IMR-90 (cell line): ENCODE data around the gene DLEU7. TPM values are rescaled to one million over a fixed set of nuclear protein-coding genes. Genes with fewer than 3 reads are reported as not detected.

ENCODE experiments used
- ATAC-seq: fragments of 200-7000 bp; cut with Tn5 transposase; 2 replicates; pipeline ENCODE4 v1.9.1; 2020; ENCODE audit warnings: low read depth, mild to moderate bottlenecking, moderate library complexity
- BruUV-seq: library from RNA; stranded (reverse); fragments of 400-500 nt; replicated peaks from 2 replicates; lab custom pipeline; 2021; lab: Mats Ljungman, UMichigan
- CTCF ChIA-PET: fragments of 300-600 bp; formaldehyde crosslinking; extraction: SDS; loops from one replicate; lab custom pipeline; 2021; ENCODE audit warnings: antibody characterized with exemption; lab: Yijun Ruan, JAX
- POLR2A ChIA-PET: fragments of 300-600 bp; sonication (Branson Sonifier 250); formaldehyde crosslinking; loops from one replicate; lab custom pipeline; 2022; ENCODE audit warnings: antibody characterized with exemption; ENCODE audit not compliant: unreplicated experiment; lab: Charles Lee
- DNase-seq: peaks from one replicate; pipeline ENCODE4 v3.0.0; 2013
- H2AFZ ChIP-seq: replicated peaks from 2 replicates; pipeline ENCODE3; 2013; ENCODE audit warnings: low read length, mild to moderate bottlenecking; ENCODE audit not compliant: poor library complexity
- H2AK5ac ChIP-seq: 2 replicates; pipeline ENCODE4 v1.6.1; 2013; ENCODE audit warnings: low read depth, low read length, inconsistent platforms
- H2AK9ac ChIP-seq: replicated peaks from 2 replicates; pipeline ENCODE3; 2013; ENCODE audit warnings: mild to moderate bottlenecking, low read depth, low read length, moderate library complexity; ENCODE audit not compliant: poor library complexity
- H2BK120ac ChIP-seq: 2 replicates; pipeline ENCODE4 v1.6.1; 2013; ENCODE audit warnings: low read depth, low read length, inconsistent platforms
- H2BK15ac ChIP-seq: 3 replicates; pipeline ENCODE4 v1.6.1; 2013; ENCODE audit warnings: low read depth, low read length, inconsistent platforms
- H2BK20ac ChIP-seq: 2 replicates; pipeline ENCODE4 v1.6.1; 2013; ENCODE audit warnings: low read depth, mild to moderate bottlenecking, inconsistent platforms, low read length, moderate library complexity
- H2BK5ac ChIP-seq: 2 replicates; pipeline ENCODE4 v1.6.1; 2013; ENCODE audit warnings: mild to moderate bottlenecking, low read depth, low read length, inconsistent platforms; ENCODE audit not compliant: poor library complexity, severe bottlenecking
- H3K14ac ChIP-seq: replicated peaks from 2 replicates; pipeline ENCODE4 v1.6.1; 2013; ENCODE audit warnings: low read depth, low read length, inconsistent platforms
- H3K18ac ChIP-seq: 2 replicates; pipeline ENCODE4 v1.6.1; 2013; ENCODE audit warnings: low read depth, low read length, control low read depth
- H3K23ac ChIP-seq: 2 replicates; pipeline ENCODE4 v1.6.1; 2013; ENCODE audit warnings: low read depth, low read length, inconsistent platforms
- H3K27ac ChIP-seq: 2 replicates; pipeline ENCODE4 v1.5.1; 2013; ENCODE audit warnings: mild to moderate bottlenecking, control low read depth, low read length; ENCODE audit not compliant: insufficient read depth
- H3K27me3 ChIP-seq: 2 replicates; pipeline ENCODE4 v1.6.1; 2013; ENCODE audit warnings: low read length; ENCODE audit not compliant: control insufficient read depth, insufficient read depth
- H3K36me3 ChIP-seq: 2 replicates; pipeline ENCODE4 v1.6.1; 2013; ENCODE audit warnings: low read length, mixed read lengths; ENCODE audit not compliant: control insufficient read depth, insufficient read depth
- H3K4ac ChIP-seq: 2 replicates; pipeline ENCODE4 v1.6.1; 2013; ENCODE audit warnings: low read depth, low read length, inconsistent platforms
- H3K4me1 ChIP-seq: 2 replicates; pipeline ENCODE4 v1.6.1; 2013; ENCODE audit warnings: low read length, mixed read lengths; ENCODE audit not compliant: control insufficient read depth, insufficient read depth
- H3K4me2 ChIP-seq: 2 replicates; pipeline ENCODE4 v1.6.1; 2013; ENCODE audit warnings: low read depth, mild to moderate bottlenecking, control low read depth, low read length, moderate library complexity
- H3K4me3 ChIP-seq: 2 replicates; pipeline ENCODE4 v1.5.1; 2013; ENCODE audit warnings: low read depth, mild to moderate bottlenecking, control low read depth, low read length, moderate library complexity; ENCODE audit not compliant: insufficient read depth
- H3K56ac ChIP-seq: 2 replicates; pipeline ENCODE4 v1.6.1; 2013; ENCODE audit warnings: low read length, inconsistent platforms; ENCODE audit not compliant: insufficient read depth; ENCODE audit errors: extremely low read depth
- H3K79me1 ChIP-seq, 2 experiments: 2 replicates each; pipeline ENCODE4 v1.6.1; 2013; ENCODE audit warnings: low read length in 2 of 2, inconsistent platforms in 1 of 2, low read depth in 1 of 2
- H3K9ac ChIP-seq: 2 replicates; pipeline ENCODE4 v1.6.1; 2013; ENCODE audit warnings: low read depth, low read length, control low read depth
- H3K9me1 ChIP-seq: 2 replicates; pipeline ENCODE4 v1.6.1; 2013; ENCODE audit warnings: low read length, inconsistent platforms; ENCODE audit not compliant: insufficient read depth
- H3K9me3 ChIP-seq: 2 replicates; pipeline ENCODE4 v1.6.1; 2013; ENCODE audit warnings: low read length; ENCODE audit not compliant: control insufficient read depth, insufficient read depth
- H4K20me1 ChIP-seq: 2 replicates; pipeline ENCODE4 v1.6.1; 2013; ENCODE audit warnings: low read length, inconsistent platforms; ENCODE audit not compliant: insufficient read depth
- H4K5ac ChIP-seq: 2 replicates; pipeline ENCODE4 v1.6.1; 2013; ENCODE audit warnings: mild to moderate bottlenecking, low read depth, low read length, control low read depth
- H4K8ac ChIP-seq, 2 experiments: 2 replicates each; pipeline ENCODE4 v1.6.1; 2013; ENCODE audit warnings: low read depth in 2 of 2, low read length in 2 of 2, control low read depth in 1 of 2, inconsistent platforms in 1 of 2
- H4K91ac ChIP-seq: 2 replicates; pipeline ENCODE4 v1.6.1; 2013; ENCODE audit warnings: low read depth, low read length, inconsistent platforms; ENCODE audit not compliant: insufficient read depth
- BHLHE40 ChIP-seq: fragments of 150-350 bp; IDR thresholded peaks from 2 replicates; pipeline ENCODE4 v1.6.1; 2016; ENCODE audit warnings: mild to moderate bottlenecking, low read depth, low read length
- CEBPB ChIP-seq: IDR thresholded peaks from 2 replicates; pipeline ENCODE4 v1.6.1; 2012; ENCODE audit warnings: low read depth, low read length, improper control_type of control experiment
- FOS ChIP-seq: fragments of 150-350 bp; IDR thresholded peaks from 2 replicates; pipeline ENCODE4 v1.6.1; 2016; ENCODE audit warnings: low read depth, low read length
- MAZ ChIP-seq: IDR thresholded peaks from 2 replicates; pipeline ENCODE4 v1.6.1; 2012; ENCODE audit warnings: low read depth, mild to moderate bottlenecking, low read length, improper control_type of control experiment, moderate library complexity, borderline replicate concordance
- MXI1 ChIP-seq: IDR thresholded peaks from 2 replicates; pipeline ENCODE4 v1.6.1; 2012; ENCODE audit warnings: low read depth, mild to moderate bottlenecking, low read length, moderate library complexity, borderline replicate concordance
- NFE2L2 ChIP-seq: fragments of 150-350 bp; IDR thresholded peaks from 2 replicates; pipeline ENCODE4 v1.6.1; 2016; ENCODE audit warnings: low read depth, mild to moderate bottlenecking, low read length
- POLR2A ChIP-seq: IDR thresholded peaks from 2 replicates; pipeline ENCODE4 v1.6.1; 2012; ENCODE audit warnings: mild to moderate bottlenecking, low read depth, low read length
- RAD21 ChIP-seq: IDR thresholded peaks from 2 replicates; pipeline ENCODE4 v1.6.1; 2012; ENCODE audit warnings: low read length, improper control_type of control experiment
- RCOR1 ChIP-seq: IDR thresholded peaks from 2 replicates; pipeline ENCODE4 v1.6.1; 2012; ENCODE audit warnings: mild to moderate bottlenecking, low read length, improper control_type of control experiment; ENCODE audit not compliant: insufficient replicate concordance
- SMC3 ChIP-seq: fragments of 150-350 bp; IDR thresholded peaks from 2 replicates; pipeline ENCODE4 v1.6.1; 2016; ENCODE audit warnings: low read depth, mild to moderate bottlenecking, antibody characterized with exemption, low read length, moderate library complexity
- WGBS, 2 experiments: methylation state at CpG; one replicate each; pipeline versions ENCODE4 v1.1.5 to v1.1.7; 2013; ENCODE audit warnings: missing lambda C conversion rate in 2 of 2; ENCODE audit not compliant: insufficient read length in 1 of 2; ENCODE audit errors: extremely low coverage in 2 of 2; 5-methylcytosine and 5-hydroxymethylcytosine counted together
- dilution Hi-C: fragments of 300-500 bp; cut with HindIII; formaldehyde crosslinking; loops from one replicate; pipeline ENCODE4 v1.14.3; 2018; ENCODE audit warnings: low sequenced_read_pairs; ENCODE audit not compliant: unreplicated experiment
- in situ Hi-C: fragments of 300-500 bp; cut with MboI; formaldehyde crosslinking; loops from 3 replicates; pipeline ENCODE4 v1.14.3; 2019; ENCODE audit warnings: low sequenced_read_pairs, inconsistent platforms, mixed read lengths
- intact Hi-C: fragments of 100-400 bp; cut with micrococcal nuclease; formaldehyde crosslinking; loops from 2 replicates; pipeline ENCODE4 v1.10.0; 2022
- polyA plus RNA-seq, 3 experiments: library from polyadenylated mRNA; depleted of rRNA; stranded (reverse); fragments of >200 nt; gene quantifications; 2 replicates each; pipeline ENCODE4 v1.2.3, GENCODE V29; 2012; ENCODE audit warnings: low replicate concordance in 1 of 3
- total RNA-seq: library from RNA; depleted of rRNA; stranded (reverse); fragments of >200 nt; gene quantifications from 2 replicates; pipeline ENCODE4 v1.2.3, GENCODE V29; 2012
- TF ChIP-seq, protein P1 (sequence below): fragments of 150-350 bp; IDR thresholded peaks from 2 replicates; pipeline ENCODE4 v1.6.1; 2016; ENCODE audit warnings: low read depth, mild to moderate bottlenecking, low read length, moderate library complexity, borderline replicate concordance
- TF ChIP-seq, protein P2 (sequence below): conservative IDR thresholded peaks from 2 replicates; pipeline ENCODE4 v1.5.1; 2012; ENCODE audit warnings: mild to moderate bottlenecking, low read depth, low read length, improper control_type of control experiment
- TF ChIP-seq, protein P3 (sequence below): fragments of 150-350 bp; IDR thresholded peaks from 2 replicates; pipeline ENCODE4 v1.6.1; 2017; ENCODE audit warnings: mild to moderate bottlenecking, antibody characterized with exemption, low read length, low read depth

DLEU7 gene
- total and polyA plus RNA-seq, 2 of the 4 experiments (the other 2 are of a cell fraction) = not detected

DNA sequence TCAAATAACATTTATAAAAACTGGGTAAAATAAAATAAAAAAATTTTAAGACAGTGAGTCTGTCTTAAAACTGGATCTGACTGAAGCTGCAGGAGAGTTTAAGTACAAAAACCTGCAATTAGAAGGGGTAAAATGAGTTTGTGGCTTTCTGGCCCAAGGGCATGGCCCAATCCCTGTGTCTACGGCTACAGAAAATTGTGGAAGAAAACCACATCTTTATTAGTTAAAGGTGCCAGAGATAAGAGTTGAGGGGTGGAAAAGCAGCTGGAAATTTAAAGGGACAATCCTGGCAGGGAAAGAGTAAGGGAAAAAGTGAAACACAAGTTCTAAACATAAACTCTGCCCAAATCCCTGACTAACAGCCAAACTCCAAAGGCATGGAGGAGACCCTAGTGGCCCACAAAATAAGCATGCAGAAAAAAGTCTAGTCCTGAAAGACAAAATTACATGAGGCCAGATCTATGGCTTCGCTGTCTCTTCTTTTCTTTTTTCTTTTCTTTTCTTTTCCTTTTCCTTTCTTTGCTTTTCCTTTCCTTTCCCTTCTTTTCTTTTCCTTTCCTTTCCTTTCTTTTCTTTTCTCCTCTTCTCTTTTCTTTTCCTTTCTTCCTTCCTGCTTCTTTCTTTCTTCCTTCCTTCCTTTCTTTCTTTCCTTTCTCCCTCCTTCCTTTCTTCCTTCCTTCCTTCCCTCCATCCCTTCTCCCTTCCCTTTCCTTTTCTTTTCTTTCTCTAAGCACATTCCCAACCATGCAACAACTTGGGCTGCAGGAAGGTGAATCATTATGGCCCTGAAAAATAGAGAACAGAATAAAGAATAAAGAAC lies 23.5 kb upstream of the DLEU7 start:
- no peaks in the 10 kb centered on the region for H3K4me1 ChIP-seq
- in situ Hi-C loops (no loop called here), dilution Hi-C loops (no loop called here), intact Hi-C loops (no loop called here)
- WGBS, 2 experiments = no CpG with 5 or more reads among the region's 2 CpGs
- ChIA-PET CTCF (no interaction called here), POLR2A (no interaction called here)
- no peak overlapping the region for H4K91ac ChIP-seq
- peaks cover 7% of the 10 kb centered on the region for H3K27me3 ChIP-seq
- H3K14ac ChIP-seq = no peak overlapping the region
- H2BK20ac ChIP-seq = no peak overlapping the region
- H2BK15ac ChIP-seq = no peak overlapping the region
- no peak overlapping the region for H3K27ac ChIP-seq
- no peak overlapping the region for H2BK120ac ChIP-seq
- no TSS peak for BruUV-seq
- no peaks in the 10 kb centered on the region for H4K20me1 ChIP-seq
- no peak overlapping the region for H2AK9ac ChIP-seq
- no peak overlapping the region for H4K5ac ChIP-seq
- no peak overlapping the region for H3K56ac ChIP-seq
- no peaks in the 10 kb centered on the region for H3K79me1 ChIP-seq
- no peak overlapping the region for H4K8ac ChIP-seq
- no peak overlapping the region for H3K4ac ChIP-seq
- H3K4me2 ChIP-seq = no peak overlapping the region
- ATAC-seq = no peak
- DNase-seq = no peak
- no peaks in the 10 kb centered on the region for H3K9me3 ChIP-seq
- H3K9ac ChIP-seq = no peak overlapping the region
- no peaks in the 10 kb centered on the region for H3K9me1 ChIP-seq
- no peak overlapping the region for H3K23ac ChIP-seq
- no peaks in the 10 kb centered on the region for H3K36me3 ChIP-seq
- H2AFZ ChIP-seq = no peak overlapping the region
- H2BK5ac ChIP-seq = no peak overlapping the region
- TF ChIP-seq POLR2A (no peak), MXI1 (no peak), FOS (no peak), BHLHE40 (no peak), SMC3 (no peak), CEBPB (no peak), NFE2L2 (no peak), MAZ (no peak), RAD21 (no peak), RCOR1 (no peak)
- TF ChIP-seq, protein P1, sequence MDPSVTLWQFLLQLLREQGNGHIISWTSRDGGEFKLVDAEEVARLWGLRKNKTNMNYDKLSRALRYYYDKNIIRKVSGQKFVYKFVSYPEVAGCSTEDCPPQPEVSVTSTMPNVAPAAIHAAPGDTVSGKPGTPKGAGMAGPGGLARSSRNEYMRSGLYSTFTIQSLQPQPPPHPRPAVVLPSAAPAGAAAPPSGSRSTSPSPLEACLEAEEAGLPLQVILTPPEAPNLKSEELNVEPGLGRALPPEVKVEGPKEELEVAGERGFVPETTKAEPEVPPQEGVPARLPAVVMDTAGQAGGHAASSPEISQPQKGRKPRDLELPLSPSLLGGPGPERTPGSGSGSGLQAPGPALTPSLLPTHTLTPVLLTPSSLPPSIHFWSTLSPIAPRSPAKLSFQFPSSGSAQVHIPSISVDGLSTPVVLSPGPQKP = no peak
- TF ChIP-seq, protein P2, sequence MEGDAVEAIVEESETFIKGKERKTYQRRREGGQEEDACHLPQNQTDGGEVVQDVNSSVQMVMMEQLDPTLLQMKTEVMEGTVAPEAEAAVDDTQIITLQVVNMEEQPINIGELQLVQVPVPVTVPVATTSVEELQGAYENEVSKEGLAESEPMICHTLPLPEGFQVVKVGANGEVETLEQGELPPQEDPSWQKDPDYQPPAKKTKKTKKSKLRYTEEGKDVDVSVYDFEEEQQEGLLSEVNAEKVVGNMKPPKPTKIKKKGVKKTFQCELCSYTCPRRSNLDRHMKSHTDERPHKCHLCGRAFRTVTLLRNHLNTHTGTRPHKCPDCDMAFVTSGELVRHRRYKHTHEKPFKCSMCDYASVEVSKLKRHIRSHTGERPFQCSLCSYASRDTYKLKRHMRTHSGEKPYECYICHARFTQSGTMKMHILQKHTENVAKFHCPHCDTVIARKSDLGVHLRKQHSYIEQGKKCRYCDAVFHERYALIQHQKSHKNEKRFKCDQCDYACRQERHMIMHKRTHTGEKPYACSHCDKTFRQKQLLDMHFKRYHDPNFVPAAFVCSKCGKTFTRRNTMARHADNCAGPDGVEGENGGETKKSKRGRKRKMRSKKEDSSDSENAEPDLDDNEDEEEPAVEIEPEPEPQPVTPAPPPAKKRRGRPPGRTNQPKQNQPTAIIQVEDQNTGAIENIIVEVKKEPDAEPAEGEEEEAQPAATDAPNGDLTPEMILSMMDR = no peak
- TF ChIP-seq, protein P3, sequence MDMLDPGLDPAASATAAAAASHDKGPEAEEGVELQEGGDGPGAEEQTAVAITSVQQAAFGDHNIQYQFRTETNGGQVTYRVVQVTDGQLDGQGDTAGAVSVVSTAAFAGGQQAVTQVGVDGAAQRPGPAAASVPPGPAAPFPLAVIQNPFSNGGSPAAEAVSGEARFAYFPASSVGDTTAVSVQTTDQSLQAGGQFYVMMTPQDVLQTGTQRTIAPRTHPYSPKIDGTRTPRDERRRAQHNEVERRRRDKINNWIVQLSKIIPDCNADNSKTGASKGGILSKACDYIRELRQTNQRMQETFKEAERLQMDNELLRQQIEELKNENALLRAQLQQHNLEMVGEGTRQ = no peak
- H3K18ac ChIP-seq = no peak overlapping the region
- H3K4me3 ChIP-seq = no peak overlapping the region
- no peak overlapping the region for H2AK5ac ChIP-seq
